ENCODE results near the gene IP6K3. TPM values are rescaled to one million over a fixed set of nuclear protein-coding genes. Genes with fewer than 3 reads are reported as not detected.

IP6K3 gene
- polyA plus RNA-seq, 1 donor (not counting 4 experiments of a cell fraction or from before 2014, with no cell fraction given) = not detected

GRCh38 chr6:33678233-33678931 lies 68.3 kb downstream of the IP6K3 start:
- Histone ChIP-seq H3K4me1 (ENCODE audit: control insufficient read depth, extremely low read depth, insufficient read depth, low read length) (no peaks in the 10 kb centered on the region), H3K27me3 (ENCODE audit: control insufficient read depth, extremely low read depth, insufficient read depth, low read length) (no peaks in the 10 kb centered on the region), H3K4me3 (ENCODE audit: control insufficient read depth in 2 of 3, extremely low read depth in 1 of 3, insufficient read depth in 2 of 3, low read depth in 1 of 3, low read length in 3 of 3) (no peak overlapping the region), H2AFZ (ENCODE audit: control insufficient read depth, low read length) (no peak overlapping the region), H3K79me2 (ENCODE audit: control insufficient read depth, insufficient read depth, low read length) (no peaks in the 10 kb centered on the region), H3K9me3 (ENCODE audit: control insufficient read depth, low read depth, low read length) (no peaks in the 10 kb centered on the region), H3K4me2 (ENCODE audit: control insufficient read depth, extremely low read depth, insufficient read depth, low read depth, low read length) (no peak overlapping the region), H3K36me3 (ENCODE audit: control insufficient read depth in 2 of 2, extremely low read depth in 1 of 2, insufficient read depth in 2 of 2, low read length in 2 of 2) (peaks cover 63 to 66% of the 10 kb centered on the region in 2 experiments), H3K9ac (ENCODE audit: control insufficient read depth, extremely low read depth, insufficient read depth, low read length) (no peak overlapping the region), H4K20me1 (ENCODE audit: control insufficient read depth, extremely low read depth, insufficient read depth, low read length) (no peaks in the 10 kb centered on the region), H3K9me1 (ENCODE audit: control insufficient read depth, extremely low read depth, insufficient read depth, low read length) (no peaks in the 10 kb centered on the region), H3K27ac (ENCODE audit: control insufficient read depth, insufficient read depth, low read length) (no peak overlapping the region)
- TF ChIP-seq EZH2 (IDR thresholded peaks at IDR 0.05; ENCODE audit: low read length) (no peak), CTCF (optimal IDR thresholded peaks at IDR 0.05 in 1 of 3, IDR thresholded peaks at IDR 0.05 in 1 of 3, conservative IDR thresholded peaks at IDR 0.05 in 1 of 3; ENCODE audit: extremely low read depth in 1 of 3, insufficient read depth in 2 of 3, low read length in 3 of 3) (no peak)
- DNase-seq (ENCODE audit: low read depth, low spot score) = no peak
- FAIRE-seq = no peak
- dilution Hi-C loops (cut with MboI; ENCODE audit: extremely low pct_ligation_motif_present, low sequenced_read_pairs) = no loop called here

- DNase-seq (ENCODE audit: low read depth, low spot score) = no peak
- no peak overlapping the region for H3K9ac ChIP-seq (ENCODE audit: control insufficient read depth, extremely low read depth, insufficient read depth, low read length)
- H3K4me2 ChIP-seq (ENCODE audit: control insufficient read depth, extremely low read depth, insufficient read depth, low read depth, low read length) = no peak overlapping the region
- H3K4me1 ChIP-seq (ENCODE audit: control insufficient read depth, extremely low read depth, insufficient read depth, low read length) = peaks cover 5% of the 10 kb centered on the region
- H3K27me3 ChIP-seq (ENCODE audit: control insufficient read depth, extremely low read depth, insufficient read depth, low read length) = no peaks in the 10 kb centered on the region
- H3K9me3 ChIP-seq (ENCODE audit: control insufficient read depth, low read depth, low read length) = no peaks in the 10 kb centered on the region
- no peaks in the 10 kb centered on the region for H4K20me1 ChIP-seq (ENCODE audit: control insufficient read depth, extremely low read depth, insufficient read depth, low read length)
- H2AFZ ChIP-seq (ENCODE audit: control insufficient read depth, low read length) = no peak overlapping the region
- dilution Hi-C loops (cut with MboI; ENCODE audit: extremely low pct_ligation_motif_present, low sequenced_read_pairs) = no loop called here
- H3K79me2 ChIP-seq (ENCODE audit: control insufficient read depth, insufficient read depth, low read length) = no peaks in the 10 kb centered on the region
- no peak overlapping the region for H3K4me3 ChIP-seq (ENCODE audit: control insufficient read depth in 2 of 3, extremely low read depth in 1 of 3, insufficient read depth in 2 of 3, low read depth in 1 of 3, low read length in 3 of 3)
- FAIRE-seq = no peak
- TF ChIP-seq EZH2 (IDR thresholded peaks at IDR 0.05; ENCODE audit: low read length) = no peak
- no peak for TF ChIP-seq CTCF (optimal IDR thresholded peaks at IDR 0.05 in 1 of 3, IDR thresholded peaks at IDR 0.05 in 1 of 3, conservative IDR thresholded peaks at IDR 0.05 in 1 of 3; ENCODE audit: extremely low read depth in 1 of 3, insufficient read depth in 2 of 3, low read length in 3 of 3)
- peaks cover 62 to 66% of the 10 kb centered on the region in 2 experiments for H3K36me3 ChIP-seq (ENCODE audit: control insufficient read depth in 2 of 2, extremely low read depth in 1 of 2, insufficient read depth in 2 of 2, low read length in 2 of 2)
- no peak overlapping the region for H3K27ac ChIP-seq (ENCODE audit: control insufficient read depth, insufficient read depth, low read length)
- H3K9me1 ChIP-seq (ENCODE audit: control insufficient read depth, extremely low read depth, insufficient read depth, low read length) = no peaks in the 10 kb centered on the region
Observed at GRCh38 chr6:33677689-33678088, 69.0 kb downstream of the IP6K3 start.

Measured in keratinocyte (primary cell).